Upper lobe of left lung (tissue), 4 donors: ENCODE data around the gene MUC5AC.

Experiments
- EP300 ChIP-seq, 4 donors: sonication (generic); formaldehyde crosslinking; IDR thresholded peaks; one replicate each; pipeline ENCODE4 v1.5.1; 2017; ENCODE audit warnings: antibody characterized with exemption in 4 of 4, control low read depth in 2 of 4
- POLR2A ChIP-seq, 4 donors: fragments of 450-650 bp; IDR thresholded peaks; one replicate each; pipeline ENCODE4 v1.5.1; 2016 to 2017; ENCODE audit warnings: antibody characterized with exemption in 4 of 4, mild to moderate bottlenecking in 2 of 4
- POLR2AphosphoS5 ChIP-seq, 2 donors: sonication (generic); formaldehyde crosslinking; IDR thresholded peaks; one replicate each; pipeline ENCODE4 v1.5.1; 2017; ENCODE audit warnings: antibody characterized with exemption in 2 of 2
- TF ChIP-seq, protein P1 (sequence below), 6 experiments: fragments of 450-650 bp in 4 of 6; fragments of 200-600 bp in 2 of 6; sonication (generic) in 2 of 6; IDR thresholded peaks; one replicate each; pipeline ENCODE4 v1.5.1; 2016 to 2019; ENCODE audit warnings: antibody characterized with exemption in 6 of 6

DNA sequence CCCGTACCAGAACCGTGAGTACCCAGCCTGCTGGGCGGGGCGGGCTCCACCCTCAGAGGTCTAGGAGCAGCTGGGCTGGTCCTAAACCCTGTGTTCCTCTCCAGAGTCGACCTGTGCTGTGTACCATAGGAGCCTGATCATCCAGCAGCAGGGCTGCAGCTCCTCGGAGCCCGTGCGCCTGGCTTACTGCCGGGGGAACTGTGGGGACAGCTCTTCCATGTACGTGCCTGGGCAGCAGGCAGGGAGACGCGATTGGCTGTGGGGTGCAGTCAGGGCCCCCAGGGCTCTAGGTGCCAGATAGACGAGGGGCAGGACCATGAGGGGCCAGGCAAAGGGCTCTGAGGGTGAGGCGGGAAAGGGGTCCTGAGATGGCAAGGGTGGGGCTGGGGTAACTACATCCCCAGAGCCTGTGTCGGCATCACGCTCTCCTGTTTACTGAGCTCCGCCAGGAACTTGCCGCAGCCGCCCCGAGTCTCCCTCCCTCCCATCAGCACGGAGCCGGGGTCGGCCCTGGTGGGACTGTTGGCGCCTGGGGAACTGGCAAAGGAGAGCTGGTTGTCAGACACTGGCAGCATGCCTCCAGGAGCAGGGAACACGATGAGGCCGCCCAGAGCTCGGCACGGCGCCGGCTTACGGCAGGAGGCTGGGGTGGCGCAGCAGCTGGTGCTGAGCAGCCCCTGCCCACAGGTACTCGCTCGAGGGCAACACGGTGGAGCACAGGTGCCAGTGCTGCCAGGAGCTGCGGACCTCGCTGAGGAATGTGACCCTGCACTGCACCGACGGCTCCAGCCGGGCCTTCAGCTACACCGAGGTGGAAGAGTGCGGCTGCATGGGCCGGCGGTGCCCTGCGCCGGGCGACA lies 42.2 kb downstream of the MUC5AC start:
- TF ChIP-seq, protein P1, sequence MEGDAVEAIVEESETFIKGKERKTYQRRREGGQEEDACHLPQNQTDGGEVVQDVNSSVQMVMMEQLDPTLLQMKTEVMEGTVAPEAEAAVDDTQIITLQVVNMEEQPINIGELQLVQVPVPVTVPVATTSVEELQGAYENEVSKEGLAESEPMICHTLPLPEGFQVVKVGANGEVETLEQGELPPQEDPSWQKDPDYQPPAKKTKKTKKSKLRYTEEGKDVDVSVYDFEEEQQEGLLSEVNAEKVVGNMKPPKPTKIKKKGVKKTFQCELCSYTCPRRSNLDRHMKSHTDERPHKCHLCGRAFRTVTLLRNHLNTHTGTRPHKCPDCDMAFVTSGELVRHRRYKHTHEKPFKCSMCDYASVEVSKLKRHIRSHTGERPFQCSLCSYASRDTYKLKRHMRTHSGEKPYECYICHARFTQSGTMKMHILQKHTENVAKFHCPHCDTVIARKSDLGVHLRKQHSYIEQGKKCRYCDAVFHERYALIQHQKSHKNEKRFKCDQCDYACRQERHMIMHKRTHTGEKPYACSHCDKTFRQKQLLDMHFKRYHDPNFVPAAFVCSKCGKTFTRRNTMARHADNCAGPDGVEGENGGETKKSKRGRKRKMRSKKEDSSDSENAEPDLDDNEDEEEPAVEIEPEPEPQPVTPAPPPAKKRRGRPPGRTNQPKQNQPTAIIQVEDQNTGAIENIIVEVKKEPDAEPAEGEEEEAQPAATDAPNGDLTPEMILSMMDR (IDR thresholded peaks at IDR 0.05) = no peak
- no peak for TF ChIP-seq POLR2A (IDR thresholded peaks at IDR 0.05)
- TF ChIP-seq EP300 (IDR thresholded peaks at IDR 0.05) = no peak
- TF ChIP-seq POLR2AphosphoS5 (IDR thresholded peaks at IDR 0.05) = no peak
